OCI-LY7 (cell line): Measurements from ENCODE around the gene KCTD10. TPM values are rescaled to one million over a fixed set of nuclear protein-coding genes. Genes with fewer than 3 reads are reported as not detected.

Experiments used
- BruUV-seq: library from RNA; stranded (reverse); fragments of 400-500 nt; replicated peaks from 2 replicates; lab custom pipeline; 2021; lab: Mats Ljungman, UMichigan
- CTCF ChIA-PET: fragments of 300-600 bp; sonication (Branson Sonifier 250); formaldehyde crosslinking; loops from one replicate; lab custom pipeline; 2022; ENCODE audit warnings: antibody characterized with exemption; ENCODE audit not compliant: unreplicated experiment; lab: Charles Lee
- POLR2A ChIA-PET: fragments of 300-600 bp; sonication (Branson Sonifier 250); formaldehyde crosslinking; loops from one replicate; lab custom pipeline; 2022; ENCODE audit warnings: antibody characterized with exemption; lab: Charles Lee
- DNase-seq: peaks from one replicate; pipeline ENCODE4 v3.0.0-alpha.2; 2015; ENCODE audit warnings: low spot score
- H2AFZ ChIP-seq: fragments of 200-600 bp; sonication (generic), shearing (Covaris generic); 2 replicates; pipeline ENCODE4 v1.6.1; 2014; ENCODE audit warnings: mild to moderate bottlenecking, antibody characterized with exemption, low read length, moderate library complexity
- H3K27ac ChIP-seq: fragments of 200-600 bp; sonication (generic); 2 replicates; pipeline ENCODE4 v1.5.1; 2014; ENCODE audit warnings: mixed run types, low read depth, mild to moderate bottlenecking, moderate library complexity, low read length, inconsistent platforms; ENCODE audit not compliant: poor library complexity, severe bottlenecking
- H3K36me3 ChIP-seq: fragments of 200-600 bp; sonication (generic); 2 replicates; pipeline ENCODE4 v1.6.1; 2014; ENCODE audit warnings: mild to moderate bottlenecking, antibody characterized with exemption, low read length, moderate library complexity, mixed read lengths; ENCODE audit not compliant: insufficient read depth
- H3K4me1 ChIP-seq: fragments of 200-600 bp; sonication (generic); 2 replicates; pipeline ENCODE4 v1.5.1; 2014; ENCODE audit warnings: mild to moderate bottlenecking, low read length; ENCODE audit not compliant: insufficient read depth, poor library complexity, severe bottlenecking
- H3K4me2 ChIP-seq: fragments of 200-600 bp; sonication (generic); 2 replicates; pipeline ENCODE4 v1.6.1; 2014; ENCODE audit warnings: mild to moderate bottlenecking, low read length
- H3K4me3 ChIP-seq: fragments of 200-600 bp; sonication (generic); 2 replicates; pipeline ENCODE4 v1.5.1; 2014; ENCODE audit warnings: mild to moderate bottlenecking, low read depth, low read length; ENCODE audit not compliant: poor library complexity, severe bottlenecking
- H3K79me2 ChIP-seq: fragments of 200-600 bp; sonication (generic); 2 replicates; pipeline ENCODE4 v1.6.1; 2016; ENCODE audit warnings: low read depth, mild to moderate bottlenecking, low read length, moderate library complexity, mixed read lengths; ENCODE audit not compliant: insufficient read depth
- H3K9me2 ChIP-seq: fragments of 200-600 bp; sonication (generic); 2 replicates; pipeline ENCODE4 v1.6.1; 2016; ENCODE audit warnings: mild to moderate bottlenecking, low read length, mixed read lengths; ENCODE audit not compliant: insufficient read depth
- H3K9me3 ChIP-seq: fragments of 200-600 bp; sonication (generic); 2 replicates; pipeline ENCODE4 v1.6.1; 2014; ENCODE audit warnings: mild to moderate bottlenecking, mixed run types, low read length, mixed read lengths
- H4K20me1 ChIP-seq: fragments of 200-600 bp; sonication (generic); 2 replicates; pipeline ENCODE4 v1.6.1; 2014; ENCODE audit warnings: mild to moderate bottlenecking, antibody characterized with exemption, low read length, moderate library complexity, mixed read lengths; ENCODE audit not compliant: insufficient read depth
- EZH2phosphoT487 ChIP-seq: fragments of 200-600 bp; sonication (generic); IDR thresholded peaks from 2 replicates; pipeline ENCODE4 v1.6.1; 2018; ENCODE audit warnings: low read depth, borderline replicate concordance, mild to moderate bottlenecking, mixed run types, antibody characterized with exemption, low read length, moderate library complexity, mixed read lengths
- intact Hi-C: fragments of 100-400 bp; cut with micrococcal nuclease; formaldehyde crosslinking; loops from one replicate; pipeline ENCODE4 v1.10.0; 2022; ENCODE audit not compliant: unreplicated experiment
- total RNA-seq, 2 experiments: library from RNA; depleted of rRNA in 1 of 2; stranded (reverse); fragments of >200 nt in 1 of 2; shearing (Covaris generic) in 1 of 2; gene quantifications; 2 replicates each; pipeline ENCODE4 v1.2.3, GENCODE V29; 2014 to 2022
- TF ChIP-seq, protein P1 (sequence below): fragments of 200-600 bp; sonication (generic); conservative IDR thresholded peaks from 2 replicates; pipeline ENCODE4 v1.5.1; 2014; ENCODE audit warnings: mild to moderate bottlenecking, antibody characterized with exemption, low read length, moderate library complexity, mixed read lengths

The KCTD10 gene
- total RNA-seq, 2 experiments from 2014 or later, result 28.1 to 45.7 TPM

DNA sequence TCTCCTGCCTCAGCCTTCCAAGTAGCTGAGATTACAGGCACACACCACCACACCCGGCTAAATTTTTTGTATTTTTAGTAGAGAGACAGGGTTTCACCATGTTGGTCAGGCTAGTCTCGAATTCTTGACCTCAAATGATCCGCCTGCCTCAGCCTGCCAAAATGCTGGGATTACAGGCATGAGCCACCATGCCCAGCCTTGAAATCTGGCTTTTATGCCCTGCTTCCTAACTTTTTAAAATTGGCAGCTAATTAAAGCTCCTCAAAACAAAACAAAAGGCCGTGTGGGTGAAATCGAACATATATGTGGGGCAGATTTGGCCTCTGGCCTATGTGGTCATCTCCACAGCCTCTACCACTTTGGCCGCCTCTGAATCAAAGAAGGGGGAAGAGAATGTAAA lies 37.9 kb downstream of the KCTD10 start:
- H3K9me2 ChIP-seq, result no peaks in the 10 kb centered on the region
- H3K36me3 ChIP-seq, result no peaks in the 10 kb centered on the region
- no TSS peak for BruUV-seq
- H3K9me3 ChIP-seq, result no peaks in the 10 kb centered on the region
- intact Hi-C loops, result no loop called here
- no peak overlapping the region for H3K27ac ChIP-seq
- no peak overlapping the region for H2AFZ ChIP-seq
- no peaks in the 10 kb centered on the region for H3K4me1 ChIP-seq
- POLR2A ChIA-PET, result no interaction called here
- no peak overlapping the region for H3K4me2 ChIP-seq
- H3K4me3 ChIP-seq, result no peak overlapping the region
- CTCF ChIA-PET, result no interaction called here
- no peaks in the 10 kb centered on the region for H3K79me2 ChIP-seq
- no peaks in the 10 kb centered on the region for H4K20me1 ChIP-seq
- no peak for DNase-seq
- no peak for TF ChIP-seq EZH2phosphoT487
- TF ChIP-seq, protein P1, sequence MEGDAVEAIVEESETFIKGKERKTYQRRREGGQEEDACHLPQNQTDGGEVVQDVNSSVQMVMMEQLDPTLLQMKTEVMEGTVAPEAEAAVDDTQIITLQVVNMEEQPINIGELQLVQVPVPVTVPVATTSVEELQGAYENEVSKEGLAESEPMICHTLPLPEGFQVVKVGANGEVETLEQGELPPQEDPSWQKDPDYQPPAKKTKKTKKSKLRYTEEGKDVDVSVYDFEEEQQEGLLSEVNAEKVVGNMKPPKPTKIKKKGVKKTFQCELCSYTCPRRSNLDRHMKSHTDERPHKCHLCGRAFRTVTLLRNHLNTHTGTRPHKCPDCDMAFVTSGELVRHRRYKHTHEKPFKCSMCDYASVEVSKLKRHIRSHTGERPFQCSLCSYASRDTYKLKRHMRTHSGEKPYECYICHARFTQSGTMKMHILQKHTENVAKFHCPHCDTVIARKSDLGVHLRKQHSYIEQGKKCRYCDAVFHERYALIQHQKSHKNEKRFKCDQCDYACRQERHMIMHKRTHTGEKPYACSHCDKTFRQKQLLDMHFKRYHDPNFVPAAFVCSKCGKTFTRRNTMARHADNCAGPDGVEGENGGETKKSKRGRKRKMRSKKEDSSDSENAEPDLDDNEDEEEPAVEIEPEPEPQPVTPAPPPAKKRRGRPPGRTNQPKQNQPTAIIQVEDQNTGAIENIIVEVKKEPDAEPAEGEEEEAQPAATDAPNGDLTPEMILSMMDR, result no peak

DNA sequence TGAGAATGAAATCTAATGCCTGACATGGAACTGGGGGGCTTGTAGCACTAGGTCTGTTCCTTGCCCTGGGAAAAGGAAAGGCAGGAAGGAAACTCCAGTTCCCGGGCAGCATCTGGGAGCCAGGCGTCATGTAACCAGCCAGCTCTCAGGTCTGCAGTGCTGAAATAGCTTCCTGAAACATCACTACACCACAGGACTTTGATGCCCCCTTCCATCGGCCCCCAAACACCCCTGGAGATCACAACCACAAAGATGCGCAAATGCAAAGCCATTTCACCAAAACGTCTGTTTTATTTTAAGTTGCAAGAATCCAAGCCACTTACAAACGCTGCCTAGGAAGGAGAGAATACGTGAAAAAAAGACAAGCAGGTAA lies 40.9 kb downstream of the KCTD10 start:
- no TSS peak for BruUV-seq
- ChIA-PET CTCF (no interaction called here), POLR2A (no interaction called here)

More for the DNA sequence above, 40.9 kb downstream of the KCTD10 start:
- Histone ChIP-seq H3K27ac (no peak overlapping the region), H2AFZ (no peak overlapping the region), H3K9me2 (no peaks in the 10 kb centered on the region), H3K4me2 (no peak overlapping the region), H3K4me3 (no peak overlapping the region), H3K4me1 (no peaks in the 10 kb centered on the region), H3K36me3 (no peaks in the 10 kb centered on the region), H3K9me3 (no peaks in the 10 kb centered on the region), H4K20me1 (no peaks in the 10 kb centered on the region), H3K79me2 (no peaks in the 10 kb centered on the region)
- TF ChIP-seq, protein P1, result no peak
- TF ChIP-seq EZH2phosphoT487, result no peak
- no peak for DNase-seq
- intact Hi-C loops, result no loop called here
